Iris pigment epithelial cell (primary cell): ENCODE data around the gene CATSPER1.
"Not testable (repeated sequence)": the region's sequence is repeated elsewhere in the genome, so short reads cannot be mapped to it uniquely, and the experiment has no call there.

Experiments
- DNase-seq: peaks from one replicate; pipeline ENCODE4 v3.0.0-alpha.2; 2011; ENCODE audit warnings: low read depth

The CATSPER1 gene

GRCh38 chr11:66051766-66052663 is 25.7 kb upstream of the CATSPER1 start, which contains the start of gene SF3B2:
TSS of gene SF3B2 (plus strand) at chr11:66052364. CDS start at chr11:66052385, 21 bp downstream.
- DNase-seq: peak; percentile 99

- DNase-seq: no peak
Observed at GRCh38 chr11:66051371-66051765, 25.1 kb upstream of the CATSPER1 start.

DNA sequence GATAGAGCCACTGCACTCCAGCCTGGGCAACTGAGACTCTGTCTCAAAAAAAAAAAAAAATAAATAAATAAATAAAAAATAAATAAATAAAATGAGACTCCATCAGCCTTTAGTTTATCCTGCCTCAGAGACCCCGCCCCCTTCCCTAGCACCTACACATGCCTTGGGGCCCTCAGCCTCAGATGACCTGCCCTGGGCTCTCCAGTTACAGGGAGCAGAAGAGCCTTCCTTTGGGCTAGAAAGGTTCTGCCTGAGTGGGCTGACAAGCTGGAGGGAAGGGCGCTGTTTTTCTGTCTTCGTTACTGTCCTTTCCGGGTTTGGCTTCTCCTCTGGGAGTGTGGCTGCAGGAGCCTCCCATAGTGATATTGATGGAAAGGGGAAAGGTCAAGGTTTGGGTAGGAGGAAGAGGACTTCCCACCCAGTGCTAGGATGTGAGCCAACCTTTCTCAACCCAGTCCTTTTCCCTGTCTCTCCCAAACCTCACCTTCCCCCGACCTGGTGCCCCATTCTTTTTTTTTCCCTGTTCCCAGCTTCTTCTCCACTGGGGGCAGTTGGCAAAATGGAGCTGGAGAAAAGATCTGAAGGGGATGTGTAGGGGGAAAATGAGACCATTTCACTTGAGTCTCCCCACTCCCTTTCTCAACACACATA is 24.4 kb upstream of the CATSPER1 start:
- DNase-seq: no peak

DNA sequence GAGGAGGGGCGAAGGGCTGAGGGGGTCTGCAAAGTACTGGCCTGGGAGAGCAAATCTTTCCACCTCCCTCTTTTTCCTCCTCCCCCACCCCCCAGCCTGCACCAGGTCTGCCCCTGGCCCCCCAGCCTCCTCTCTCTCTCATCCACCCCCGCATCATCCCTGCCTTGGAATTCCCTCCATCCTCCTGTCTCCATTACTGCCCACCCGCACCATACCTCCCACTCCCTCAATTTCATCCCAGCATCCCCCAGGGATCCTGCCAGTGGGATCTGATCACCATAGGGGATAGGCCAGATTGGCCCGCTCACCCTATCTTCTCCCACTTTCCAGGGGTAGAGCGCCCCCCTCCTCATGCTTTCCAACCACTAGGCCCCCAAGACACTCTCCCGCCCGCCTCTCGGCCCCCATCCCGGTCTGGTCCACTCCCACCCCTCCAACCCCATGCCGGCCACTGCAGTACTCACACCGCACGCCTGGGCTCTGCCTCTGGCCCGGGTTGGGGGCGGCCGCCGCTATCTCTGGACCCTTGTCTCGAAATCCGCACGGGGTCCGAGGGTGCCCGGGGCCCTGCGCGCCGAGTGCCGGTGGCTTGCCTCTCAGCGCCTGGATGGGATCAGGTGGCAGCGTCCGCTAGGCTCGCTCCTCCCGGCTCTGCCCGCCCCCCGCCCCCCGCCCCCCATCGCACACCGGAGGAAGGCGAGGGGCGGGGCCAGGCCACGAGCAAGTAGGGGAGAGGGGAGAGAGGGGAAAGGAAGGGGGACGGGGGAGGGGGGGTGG is 22.5 kb upstream of the CATSPER1 start, which contains the start of gene GAL3ST3:
GAL3ST3 (minus strand) TSS at position 615 of the 777 bp plus-strand sequence. CDS start 3,746 bp downstream, outside the sequence.
- DNase-seq: no peak

DNA sequence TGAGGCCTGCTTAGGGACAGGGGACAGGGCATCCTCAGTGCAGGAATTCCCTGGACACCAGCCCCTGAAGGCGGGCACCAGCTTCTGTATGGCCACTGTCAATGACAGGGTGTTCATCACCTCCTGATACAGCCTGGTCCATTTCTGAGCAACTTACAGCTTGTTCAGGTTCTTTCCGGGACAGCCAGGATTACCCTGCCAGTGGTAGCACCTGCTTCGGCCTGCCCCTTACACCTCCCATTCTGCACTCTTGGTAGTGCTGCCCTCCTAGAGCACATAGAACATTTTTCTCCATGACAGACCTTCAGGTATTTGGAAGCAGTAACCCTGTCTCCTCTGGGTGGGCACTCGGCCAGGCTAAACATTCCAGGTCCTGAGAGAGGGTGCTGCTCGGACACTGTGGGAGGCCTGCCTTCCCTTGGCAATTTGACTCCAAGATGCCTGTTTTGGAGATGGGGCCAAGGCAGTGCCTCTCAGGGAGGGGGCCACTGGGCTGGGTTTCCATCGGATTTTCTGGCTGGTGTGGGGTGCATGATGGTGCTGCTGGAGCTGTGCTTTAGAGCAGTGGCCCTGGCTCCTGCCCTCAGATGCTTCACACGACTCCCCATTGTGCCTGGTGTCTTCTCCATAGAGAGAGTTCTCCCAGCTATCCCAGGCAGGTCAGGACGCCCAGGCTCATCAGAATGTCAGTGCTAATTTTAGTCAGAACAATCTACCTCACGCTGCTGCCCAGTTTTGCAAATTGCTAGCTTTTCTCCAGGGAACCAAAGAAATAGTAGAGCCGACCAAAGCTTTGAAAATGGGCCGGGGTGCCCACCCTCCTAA is 21.5 kb upstream of the CATSPER1 start:
- no peak for DNase-seq

DNA sequence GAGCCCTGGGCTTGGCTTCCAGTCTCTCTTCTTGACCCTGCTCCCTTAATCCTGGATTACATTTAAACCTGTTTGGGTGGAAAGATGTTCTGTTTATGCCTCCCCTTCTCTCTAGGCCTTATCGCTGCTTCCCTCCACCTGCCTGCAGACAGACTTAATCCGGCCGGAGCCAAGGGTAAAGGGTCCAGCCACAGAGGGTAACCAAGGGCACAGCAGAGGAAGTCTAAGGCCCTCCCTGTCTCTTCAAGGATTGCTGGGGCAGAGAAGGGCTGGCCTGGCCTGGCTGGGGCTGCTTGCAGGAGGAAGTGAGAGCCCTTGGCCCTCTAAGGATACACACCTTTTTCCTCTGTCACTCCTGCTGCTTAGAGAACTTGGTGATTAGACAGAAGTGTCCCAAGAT is 20.6 kb upstream of the CATSPER1 start:
- no peak for DNase-seq

GRCh38 chr11:66045177-66045639 is 18.9 kb upstream of the CATSPER1 start:
- peak; percentile 74 for DNase-seq

DNA sequence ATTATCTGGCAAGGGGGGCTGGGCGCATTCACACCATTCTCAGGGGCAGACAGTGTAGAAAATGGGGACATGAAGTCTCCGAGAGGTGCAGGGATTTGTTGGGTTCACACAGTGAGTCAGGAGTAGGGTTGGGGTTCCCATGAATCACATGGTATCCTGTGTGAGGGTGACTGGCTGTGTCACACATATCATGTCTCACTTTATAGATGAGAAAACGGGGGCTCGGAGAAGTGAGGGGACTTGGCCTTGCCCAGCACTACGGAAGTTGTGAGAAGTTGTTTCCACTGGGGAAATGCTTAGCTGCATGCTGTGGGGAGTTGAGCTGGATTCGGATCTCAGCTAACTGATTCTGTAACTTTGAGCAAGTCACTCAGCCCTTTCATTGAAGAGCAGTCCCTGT is 18.5 kb upstream of the CATSPER1 start:
- no peak for DNase-seq

- DNase-seq: no peak
Observed at GRCh38 chr11:66042996-66043906, 17.0 kb upstream of the CATSPER1 start.

- no peak for DNase-seq
Observed at GRCh38 chr11:66042227-66042995, 16.1 kb upstream of the CATSPER1 start.

- DNase-seq: no peak
Observed at GRCh38 chr11:66039765-66040164, 13.5 kb upstream of the CATSPER1 start.

DNA sequence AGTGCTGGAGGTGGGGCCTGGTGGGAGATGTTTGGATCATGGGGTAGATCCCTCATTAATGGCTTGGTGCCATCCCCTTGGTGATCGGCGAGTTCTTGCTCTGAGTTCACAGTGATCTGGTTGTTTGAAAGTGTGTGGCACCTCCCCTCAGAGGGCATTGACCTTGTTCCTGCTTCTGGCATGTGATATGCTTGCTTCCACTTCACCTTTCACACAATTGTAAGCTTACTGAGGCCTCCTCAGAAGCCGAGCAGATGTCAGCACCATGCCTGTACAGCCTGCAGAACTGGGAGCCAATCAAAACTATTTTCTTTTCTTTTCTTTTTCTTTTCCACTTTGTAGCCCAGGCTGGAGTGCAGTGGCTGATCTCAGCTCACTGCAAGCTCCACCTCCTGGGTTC is 11.0 kb upstream of the CATSPER1 start:
- DNase-seq: no peak

DNA sequence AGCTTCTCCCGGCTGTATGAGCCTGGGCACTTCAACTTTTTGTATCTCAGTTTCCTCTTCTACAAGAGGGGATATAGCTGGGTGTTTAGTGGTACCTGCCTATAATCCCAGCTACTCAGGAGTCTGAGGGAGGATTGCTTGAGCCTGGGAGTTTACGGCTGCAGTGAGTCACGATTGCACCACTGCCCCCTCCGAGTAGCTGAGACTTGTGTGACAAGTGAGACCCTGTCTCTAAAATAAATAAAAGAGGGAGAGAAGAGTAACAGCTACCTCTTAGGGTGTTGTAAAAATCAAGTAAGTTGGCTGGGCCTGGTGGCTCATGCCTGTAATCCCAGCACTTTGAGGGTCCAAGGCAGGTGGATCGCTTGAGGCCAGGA is 10.0 kb upstream of the CATSPER1 start:
- DNase-seq: no peak

GRCh38 chr11:66035653-66036333 is 9.5 kb upstream of the CATSPER1 start:
- DNase-seq: no peak

- DNase-seq: no peak
Observed at GRCh38 chr11:66032957-66033735, 6.9 kb upstream of the CATSPER1 start.

- not testable (repeated sequence) for DNase-seq
Observed at GRCh38 chr11:66023186-66023440, 3.2 kb downstream of the CATSPER1 start.

DNA sequence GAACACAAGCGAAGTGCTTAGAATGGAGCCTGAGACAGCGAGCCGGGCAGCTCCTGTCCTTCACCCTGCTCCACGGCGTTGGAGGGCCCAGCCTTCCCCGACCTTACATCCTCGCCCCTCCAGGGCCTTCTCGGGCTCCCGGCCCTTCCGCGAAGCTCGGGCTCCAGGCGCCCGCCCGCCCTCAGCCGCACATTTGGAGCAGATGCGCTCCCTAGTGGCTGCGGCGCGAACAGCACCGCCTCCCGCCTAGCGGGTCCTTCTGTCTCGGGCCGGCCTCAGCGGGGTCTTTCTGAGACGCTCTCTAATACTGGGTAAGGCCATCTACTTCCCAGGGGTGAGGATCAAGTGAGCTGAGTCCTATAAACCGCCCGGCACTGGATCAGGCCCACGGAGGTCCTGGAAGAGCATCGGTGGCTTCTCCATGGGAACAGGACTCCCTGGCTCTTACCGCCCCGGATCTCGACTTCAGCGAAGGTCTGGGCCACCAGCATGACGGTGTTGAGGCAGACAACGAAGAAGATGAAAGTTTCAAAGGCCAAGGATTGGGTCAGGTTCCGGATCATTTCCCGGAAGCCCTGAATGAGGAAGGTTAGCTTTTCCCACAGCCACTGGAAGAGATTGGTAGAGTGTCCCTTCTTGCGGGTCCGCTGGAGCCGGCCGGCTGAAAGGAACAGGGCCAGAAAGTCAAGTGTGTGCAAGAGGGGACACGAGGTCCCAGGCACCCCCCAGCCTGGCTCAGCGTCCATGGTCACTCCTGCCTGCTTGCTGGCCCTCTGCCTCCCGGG is 3.7 kb downstream of the CATSPER1 start:
- peak; percentile 42 for DNase-seq
